GM23338 (cell line): Measurements from ENCODE around the gene HOXA9. TPM values are rescaled to one million over a fixed set of nuclear protein-coding genes. Genes with fewer than 3 reads are reported as not detected.

Source experiments
- ATAC-seq: fragments of 200-7000 bp; cut with Tn5 transposase; 3 replicates; pipeline ENCODE4 v1.9.1; 2020
- DNase-seq: peaks from one replicate; pipeline ENCODE4 v3.0.0-alpha.2; 2015; ENCODE audit warnings: low spot score
- H2AFZ ChIP-seq: fragments of 200-600 bp; sonication (generic); 2 replicates; pipeline ENCODE4 v1.8.0; 2016; ENCODE audit warnings: antibody characterized with exemption, mild to moderate bottlenecking, moderate library complexity
- H3F3A ChIP-seq: fragments of 200-600 bp; sonication (generic); replicated peaks from 2 replicates; pipeline ENCODE4 v1.8.0; 2017; ENCODE audit warnings: antibody characterized with exemption, mixed run types, low read depth
- H3K27ac ChIP-seq: fragments of 200-600 bp; sonication (generic); 2 replicates; pipeline ENCODE4 v1.6.1; 2016; ENCODE audit warnings: low read depth
- H3K27me3 ChIP-seq: fragments of 200-600 bp; sonication (generic); 2 replicates; pipeline ENCODE4 v1.8.0; 2016; ENCODE audit warnings: mild to moderate bottlenecking, mixed run types, moderate library complexity; ENCODE audit not compliant: insufficient read depth
- H3K36me3 ChIP-seq: fragments of 200-600 bp; sonication (generic); 2 replicates; pipeline ENCODE4 v1.8.0; 2016; ENCODE audit warnings: mild to moderate bottlenecking; ENCODE audit not compliant: insufficient read depth
- H3K4me1 ChIP-seq: fragments of 200-600 bp; sonication (generic); 2 replicates; pipeline ENCODE4 v1.8.0; 2016; ENCODE audit warnings: mild to moderate bottlenecking, moderate library complexity; ENCODE audit not compliant: insufficient read depth
- H3K4me2 ChIP-seq: fragments of 200-600 bp; sonication (generic); 2 replicates; pipeline ENCODE4 v1.7.1; 2017; ENCODE audit warnings: mixed run types
- H3K4me3 ChIP-seq: fragments of 200-600 bp; sonication (generic); 2 replicates; pipeline ENCODE4 v1.6.1; 2016; ENCODE audit warnings: mixed run types
- H3K79me2 ChIP-seq: fragments of 200-600 bp; sonication (generic); replicated peaks from 2 replicates; pipeline ENCODE4 v1.8.0; 2017; ENCODE audit warnings: mild to moderate bottlenecking; ENCODE audit not compliant: insufficient read depth
- H3K9me2 ChIP-seq: fragments of 200-600 bp; sonication (generic); 2 replicates; pipeline ENCODE4 v1.8.0; 2017; ENCODE audit not compliant: insufficient read depth
- H4K20me1 ChIP-seq: fragments of 200-600 bp; sonication (generic); replicated peaks from 2 replicates; pipeline ENCODE4 v1.8.0; 2017; ENCODE audit warnings: mild to moderate bottlenecking; ENCODE audit not compliant: insufficient read depth
- H3K27ac Mint-ChIP-seq: 2 replicates; pipeline ENCODE4 v1.8.0; 2020; ENCODE audit warnings: inconsistent platforms, mild to moderate bottlenecking, moderate library complexity, mixed read lengths
- H3K27me3 Mint-ChIP-seq: 3 replicates; pipeline ENCODE4 v1.8.0; 2022; ENCODE audit warnings: low read depth, mild to moderate bottlenecking, moderate library complexity, mixed read lengths, inconsistent platforms; ENCODE audit not compliant: insufficient read depth, poor library complexity
- H3K36me3 Mint-ChIP-seq: 3 replicates; pipeline ENCODE4 v1.8.0; 2021; ENCODE audit warnings: low read depth, mild to moderate bottlenecking, inconsistent platforms, moderate library complexity, mixed read lengths
- H3K4me1 Mint-ChIP-seq: 3 replicates; pipeline ENCODE4 v1.8.0; 2020; ENCODE audit warnings: mild to moderate bottlenecking, inconsistent platforms, mixed read lengths
- H3K4me3 Mint-ChIP-seq: 3 replicates; pipeline ENCODE4 v1.8.0; 2021; ENCODE audit warnings: moderate library complexity, mild to moderate bottlenecking, inconsistent platforms, mixed read lengths
- H3K9me3 Mint-ChIP-seq: 3 replicates; pipeline ENCODE4 v1.8.0; 2020; ENCODE audit warnings: moderate library complexity, mild to moderate bottlenecking, inconsistent platforms, mixed read lengths
- EZH2 ChIP-seq: fragments of 200-600 bp; sonication (generic); IDR thresholded peaks from one replicate; pipeline ENCODE4 v1.8.0; 2017; ENCODE audit warnings: antibody characterized with exemption, mild to moderate bottlenecking, low read depth; ENCODE audit not compliant: unreplicated experiment
- POLR2AphosphoS5 ChIP-seq: IDR thresholded peaks from 2 replicates; pipeline ENCODE4 v1.6.1; 2016; ENCODE audit warnings: antibody characterized with exemption, low read depth
- polyA plus RNA-seq: library from polyadenylated mRNA; unstranded; fragments of >200 nt; fragmentation: Nextera tagmentation; extraction: Ambion mirVana; gene quantifications from 2 replicates; pipeline ENCODE4 v1.2.1, GENCODE V29; 2016
- total RNA-seq: library from RNA; depleted of rRNA; stranded (reverse); fragments of >200 nt; shearing (Covaris generic); gene quantifications from 2 replicates; pipeline ENCODE4 v1.2.3, GENCODE V29; 2014
- TF ChIP-seq, protein P1 (sequence below): IDR thresholded peaks from one replicate; pipeline ENCODE4 v1.6.1; 2018; ENCODE audit warnings: antibody characterized with exemption; ENCODE audit not compliant: unreplicated experiment
- TF ChIP-seq, protein P2 (sequence below), 2 experiments: fragments of 200-600 bp in 1 of 2; sonication (generic) in 1 of 2; conservative IDR thresholded peaks; 2 replicates each; pipeline versions ENCODE4 v1.5.1 to v1.6.1; 2016 to 2017; ENCODE audit warnings: antibody characterized with exemption in 2 of 2, low read depth in 2 of 2, mild to moderate bottlenecking in 2 of 2, moderate library complexity in 1 of 2

Gene HOXA9
- total and polyA plus RNA-seq, 2 experiments from 2014 or later: not detected

DNA sequence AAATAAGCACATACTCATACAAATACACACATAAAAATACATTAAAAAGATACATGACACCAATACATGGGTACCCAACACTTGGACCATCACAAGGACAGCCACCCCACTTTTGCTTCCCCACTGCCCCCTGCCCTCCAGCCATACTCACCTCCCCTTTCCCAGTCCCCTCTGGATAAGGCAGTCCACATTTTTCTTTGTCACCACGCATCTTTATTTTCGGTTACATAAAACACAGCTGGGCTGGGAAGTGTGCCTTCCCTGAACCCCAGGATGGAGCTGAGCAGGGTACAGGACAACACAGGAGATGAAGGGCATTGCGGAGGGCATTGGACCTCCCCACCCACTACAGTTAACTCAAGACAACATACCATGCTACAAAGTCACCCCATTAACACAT, 11.8 kb downstream of the HOXA9 start:
- Mint-ChIP-seq H3K4me1 (peaks cover 21% of the 10 kb centered on the region), H3K27me3 (peaks cover 100% of the 10 kb centered on the region), H3K9me3 (peaks cover 12% of the 10 kb centered on the region; the same call in 2 of the 3 replicates), H3K27ac (no peak overlapping the region), H3K4me3 (no peak overlapping the region), H3K36me3 (no peaks in the 10 kb centered on the region; the same call in 2 of the 3 replicates)
- DNase-seq: no peak
- Histone ChIP-seq H3K4me3 (no peak overlapping the region), H3K27ac (no peak overlapping the region), H3K27me3 (peaks cover 100% of the 10 kb centered on the region), H3F3A (peaks cover 29% of the 10 kb centered on the region), H4K20me1 (peaks cover 52% of the 10 kb centered on the region), H2AFZ (no peak overlapping the region), H3K79me2 (no peaks in the 10 kb centered on the region), H3K36me3 (no peaks in the 10 kb centered on the region), H3K4me1 (peaks cover 13% of the 10 kb centered on the region; the same call in 1 of the 2 replicates), H3K4me2 (no peak overlapping the region), H3K9me2 (no peaks in the 10 kb centered on the region)
- no peak for TF ChIP-seq POLR2AphosphoS5
- peak; percentile 76 for TF ChIP-seq EZH2
- no peak for ATAC-seq

DNA sequence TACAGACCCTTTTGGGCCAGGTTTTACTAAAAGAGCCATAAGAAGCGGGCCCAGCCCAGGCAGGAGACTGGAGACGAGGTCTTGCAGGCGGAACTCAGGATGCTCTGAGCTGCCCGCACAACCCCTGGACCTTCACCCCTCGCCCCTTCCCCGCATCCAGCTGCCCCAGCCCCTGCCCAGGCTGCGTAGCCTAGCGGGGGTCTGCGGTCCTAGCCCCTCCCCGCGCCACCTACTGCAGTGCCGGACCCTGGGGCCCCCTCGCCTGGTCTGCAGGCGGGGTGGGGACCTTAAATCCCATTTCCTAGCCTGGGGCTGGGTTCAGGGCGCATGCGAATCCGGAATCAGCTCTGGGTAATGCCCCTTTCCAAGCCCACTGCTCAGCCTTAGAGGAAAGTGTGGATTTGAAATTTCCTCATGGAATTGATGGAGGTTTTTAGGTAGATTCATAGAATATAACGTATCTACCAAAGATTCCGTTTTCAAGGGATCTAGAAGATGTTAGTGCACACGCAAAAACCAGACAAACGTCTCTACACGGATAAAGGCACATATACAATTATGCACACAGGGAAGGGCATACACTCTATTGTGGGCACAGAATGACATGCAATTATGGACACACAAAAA, 12.4 kb downstream of the HOXA9 start:
- peak; percentile 80 for TF ChIP-seq EZH2
- TF ChIP-seq, protein P1, sequence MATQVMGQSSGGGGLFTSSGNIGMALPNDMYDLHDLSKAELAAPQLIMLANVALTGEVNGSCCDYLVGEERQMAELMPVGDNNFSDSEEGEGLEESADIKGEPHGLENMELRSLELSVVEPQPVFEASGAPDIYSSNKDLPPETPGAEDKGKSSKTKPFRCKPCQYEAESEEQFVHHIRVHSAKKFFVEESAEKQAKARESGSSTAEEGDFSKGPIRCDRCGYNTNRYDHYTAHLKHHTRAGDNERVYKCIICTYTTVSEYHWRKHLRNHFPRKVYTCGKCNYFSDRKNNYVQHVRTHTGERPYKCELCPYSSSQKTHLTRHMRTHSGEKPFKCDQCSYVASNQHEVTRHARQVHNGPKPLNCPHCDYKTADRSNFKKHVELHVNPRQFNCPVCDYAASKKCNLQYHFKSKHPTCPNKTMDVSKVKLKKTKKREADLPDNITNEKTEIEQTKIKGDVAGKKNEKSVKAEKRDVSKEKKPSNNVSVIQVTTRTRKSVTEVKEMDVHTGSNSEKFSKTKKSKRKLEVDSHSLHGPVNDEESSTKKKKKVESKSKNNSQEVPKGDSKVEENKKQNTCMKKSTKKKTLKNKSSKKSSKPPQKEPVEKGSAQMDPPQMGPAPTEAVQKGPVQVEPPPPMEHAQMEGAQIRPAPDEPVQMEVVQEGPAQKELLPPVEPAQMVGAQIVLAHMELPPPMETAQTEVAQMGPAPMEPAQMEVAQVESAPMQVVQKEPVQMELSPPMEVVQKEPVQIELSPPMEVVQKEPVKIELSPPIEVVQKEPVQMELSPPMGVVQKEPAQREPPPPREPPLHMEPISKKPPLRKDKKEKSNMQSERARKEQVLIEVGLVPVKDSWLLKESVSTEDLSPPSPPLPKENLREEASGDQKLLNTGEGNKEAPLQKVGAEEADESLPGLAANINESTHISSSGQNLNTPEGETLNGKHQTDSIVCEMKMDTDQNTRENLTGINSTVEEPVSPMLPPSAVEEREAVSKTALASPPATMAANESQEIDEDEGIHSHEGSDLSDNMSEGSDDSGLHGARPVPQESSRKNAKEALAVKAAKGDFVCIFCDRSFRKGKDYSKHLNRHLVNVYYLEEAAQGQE: no peak

DNA sequence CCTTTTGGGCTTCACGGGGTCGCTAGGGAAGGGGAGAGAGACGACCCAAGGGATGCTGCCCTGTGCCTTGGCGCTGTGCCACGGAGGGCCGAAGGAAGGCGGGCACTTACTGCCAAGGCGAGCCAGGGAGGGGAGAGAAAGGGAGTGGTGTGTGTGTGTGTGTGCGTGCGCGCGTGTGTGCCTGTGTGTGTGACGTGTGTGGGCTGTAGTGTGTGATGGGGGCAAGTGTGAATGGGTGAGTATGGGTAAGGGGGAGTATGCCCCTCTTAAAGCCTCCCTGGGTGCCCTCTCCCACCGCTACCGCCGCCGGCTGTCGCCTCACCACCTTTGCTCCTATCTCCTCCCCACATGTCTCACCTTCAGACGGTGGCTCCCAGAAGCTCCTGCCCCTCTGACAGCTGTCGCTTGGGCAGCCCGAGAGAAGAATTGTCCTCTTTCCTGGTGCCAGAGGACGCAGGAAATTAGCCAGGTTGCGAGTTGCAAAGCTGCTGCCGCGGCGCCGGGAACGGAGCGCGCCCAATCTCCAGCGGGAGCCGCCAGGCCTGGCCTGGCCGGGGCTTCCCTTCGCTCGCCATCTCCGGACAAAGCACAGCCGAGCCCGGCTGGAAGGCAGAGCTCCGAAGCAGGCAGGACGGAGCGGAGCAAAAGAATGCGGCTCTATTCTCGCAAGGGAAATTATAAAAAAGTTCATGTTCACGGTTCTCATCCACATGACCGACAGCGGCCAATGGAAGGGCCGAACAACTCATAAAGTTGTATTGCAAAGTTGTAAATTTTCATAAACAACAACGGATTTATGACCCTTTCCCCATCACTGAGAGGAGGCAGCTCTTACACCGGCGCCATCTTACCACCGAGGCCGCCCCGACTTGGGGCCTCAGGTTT, 13.2 kb downstream of the HOXA9 start, which contains the start of gene HOXA3:
HOXA3 (minus strand) TSS at position 653 of the 885 bp plus-strand sequence. CDS start 41,943 bp downstream, outside the sequence.
- Histone ChIP-seq H3K27me3 (peaks cover 100% of the 10 kb centered on the region), H2AFZ (no peak within 1 kb of the TSS), H3K4me3 (peak within 1 kb of the TSS; percentile 43), H3K36me3 (no peaks in the 10 kb centered on the region), H3K4me2 (no peak within 1 kb of the TSS), H3F3A (peaks cover 35% of the 10 kb centered on the region), H4K20me1 (peaks cover 47% of the 10 kb centered on the region), H3K4me1 (peaks cover 24% of the 10 kb centered on the region), H3K9me2 (no peaks in the 10 kb centered on the region), H3K27ac (no peak within 1 kb of the TSS), H3K79me2 (no peaks in the 10 kb centered on the region)
- H3K4me3 Mint-ChIP-seq: peak within 1 kb of the TSS; percentile 50
- no peak for ATAC-seq
- peaks cover 24% of the 10 kb centered on the region for H3K4me1 Mint-ChIP-seq
- peaks cover 100% of the 10 kb centered on the region for H3K27me3 Mint-ChIP-seq
- no peak within 1 kb of the TSS for H3K27ac Mint-ChIP-seq
- peaks cover 17% of the 10 kb centered on the region for H3K9me3 Mint-ChIP-seq
- peak; percentile 6 for DNase-seq
- no peaks in the 10 kb centered on the region; the same call in 2 of the 3 replicates for H3K36me3 Mint-ChIP-seq
- TF ChIP-seq, protein P2, sequence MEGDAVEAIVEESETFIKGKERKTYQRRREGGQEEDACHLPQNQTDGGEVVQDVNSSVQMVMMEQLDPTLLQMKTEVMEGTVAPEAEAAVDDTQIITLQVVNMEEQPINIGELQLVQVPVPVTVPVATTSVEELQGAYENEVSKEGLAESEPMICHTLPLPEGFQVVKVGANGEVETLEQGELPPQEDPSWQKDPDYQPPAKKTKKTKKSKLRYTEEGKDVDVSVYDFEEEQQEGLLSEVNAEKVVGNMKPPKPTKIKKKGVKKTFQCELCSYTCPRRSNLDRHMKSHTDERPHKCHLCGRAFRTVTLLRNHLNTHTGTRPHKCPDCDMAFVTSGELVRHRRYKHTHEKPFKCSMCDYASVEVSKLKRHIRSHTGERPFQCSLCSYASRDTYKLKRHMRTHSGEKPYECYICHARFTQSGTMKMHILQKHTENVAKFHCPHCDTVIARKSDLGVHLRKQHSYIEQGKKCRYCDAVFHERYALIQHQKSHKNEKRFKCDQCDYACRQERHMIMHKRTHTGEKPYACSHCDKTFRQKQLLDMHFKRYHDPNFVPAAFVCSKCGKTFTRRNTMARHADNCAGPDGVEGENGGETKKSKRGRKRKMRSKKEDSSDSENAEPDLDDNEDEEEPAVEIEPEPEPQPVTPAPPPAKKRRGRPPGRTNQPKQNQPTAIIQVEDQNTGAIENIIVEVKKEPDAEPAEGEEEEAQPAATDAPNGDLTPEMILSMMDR (conservative IDR thresholded peaks at IDR 0.05; ENCODE audit: low read depth in 2 of 2): no peak

More for the DNA sequence above, 12.4 kb downstream of the HOXA9 start:
- Histone ChIP-seq H3K27me3 (peaks cover 100% of the 10 kb centered on the region), H3K79me2 (no peaks in the 10 kb centered on the region), H2AFZ (no peak overlapping the region), H3K4me2 (no peak overlapping the region), H3K27ac (no peak overlapping the region), H3K4me1 (peaks cover 19% of the 10 kb centered on the region), H3F3A (peaks cover 35% of the 10 kb centered on the region), H3K36me3 (no peaks in the 10 kb centered on the region), H3K4me3 (no peak overlapping the region), H3K9me2 (no peaks in the 10 kb centered on the region), H4K20me1 (peaks cover 51% of the 10 kb centered on the region)
- Mint-ChIP-seq H3K9me3 (peaks cover 18% of the 10 kb centered on the region), H3K27me3 (peaks cover 100% of the 10 kb centered on the region), H3K27ac (no peak overlapping the region), H3K4me3 (no peak overlapping the region), H3K4me1 (peaks cover 24% of the 10 kb centered on the region), H3K36me3 (no peaks in the 10 kb centered on the region; the same call in 2 of the 3 replicates)
- no peak for ATAC-seq
- peak; percentile 46 for DNase-seq
